HG02840 (cell line): ENCODE results near the gene GINS2.

Experiments used
- ATAC-seq: cut with Tn5 transposase; IDR thresholded peaks from one replicate; pipeline ENCODE4 v1.9.1; 2021; ENCODE audit warnings: mild to moderate bottlenecking, moderate library complexity, moderate number of reproducible peaks; ENCODE audit not compliant: unreplicated experiment, low FRiP score

GINS2 gene

GRCh38 chr16:85631802-85632393 is 56.9 kb downstream of the GINS2 start:
- no peak for ATAC-seq

GRCh38 chr16:85631230-85631629 is 57.5 kb downstream of the GINS2 start:
- no peak for ATAC-seq

GRCh38 chr16:85629853-85630252 is 58.9 kb downstream of the GINS2 start:
- ATAC-seq, result no peak

GRCh38 chr16:85629326-85629725 is 59.4 kb downstream of the GINS2 start:
- no peak for ATAC-seq

- ATAC-seq, result no peak
Observed at GRCh38 chr16:85628645-85629044, 60.1 kb downstream of the GINS2 start.

GRCh38 chr16:85628265-85628556 is 60.5 kb downstream of the GINS2 start:
- ATAC-seq, result no peak

- ATAC-seq, result no peak
Observed at GRCh38 chr16:85627526-85628264, 61.1 kb downstream of the GINS2 start.

- no peak for ATAC-seq
Observed at GRCh38 chr16:85627089-85627488, 61.7 kb downstream of the GINS2 start.
